H54 (cell line): ENCODE data around the gene ACTR3.

Experiments
- DNase-seq: peaks from one replicate; pipeline ENCODE4 v3.0.0; 2011; ENCODE audit warnings: low spot score, mixed read lengths; ENCODE audit not compliant: insufficient read length
- FAIRE-seq: peaks from 3 replicates; lab custom pipeline; 2011; peaks lifted over from hg19 to GRCh38; lab: Jason Lieb, UNC
- POLR2A ChIP-seq: IDR thresholded peaks from 2 replicates; pipeline ENCODE4 v1.6.1; 2011; ENCODE audit warnings: low read depth, mild to moderate bottlenecking, low read length

Gene ACTR3

DNA sequence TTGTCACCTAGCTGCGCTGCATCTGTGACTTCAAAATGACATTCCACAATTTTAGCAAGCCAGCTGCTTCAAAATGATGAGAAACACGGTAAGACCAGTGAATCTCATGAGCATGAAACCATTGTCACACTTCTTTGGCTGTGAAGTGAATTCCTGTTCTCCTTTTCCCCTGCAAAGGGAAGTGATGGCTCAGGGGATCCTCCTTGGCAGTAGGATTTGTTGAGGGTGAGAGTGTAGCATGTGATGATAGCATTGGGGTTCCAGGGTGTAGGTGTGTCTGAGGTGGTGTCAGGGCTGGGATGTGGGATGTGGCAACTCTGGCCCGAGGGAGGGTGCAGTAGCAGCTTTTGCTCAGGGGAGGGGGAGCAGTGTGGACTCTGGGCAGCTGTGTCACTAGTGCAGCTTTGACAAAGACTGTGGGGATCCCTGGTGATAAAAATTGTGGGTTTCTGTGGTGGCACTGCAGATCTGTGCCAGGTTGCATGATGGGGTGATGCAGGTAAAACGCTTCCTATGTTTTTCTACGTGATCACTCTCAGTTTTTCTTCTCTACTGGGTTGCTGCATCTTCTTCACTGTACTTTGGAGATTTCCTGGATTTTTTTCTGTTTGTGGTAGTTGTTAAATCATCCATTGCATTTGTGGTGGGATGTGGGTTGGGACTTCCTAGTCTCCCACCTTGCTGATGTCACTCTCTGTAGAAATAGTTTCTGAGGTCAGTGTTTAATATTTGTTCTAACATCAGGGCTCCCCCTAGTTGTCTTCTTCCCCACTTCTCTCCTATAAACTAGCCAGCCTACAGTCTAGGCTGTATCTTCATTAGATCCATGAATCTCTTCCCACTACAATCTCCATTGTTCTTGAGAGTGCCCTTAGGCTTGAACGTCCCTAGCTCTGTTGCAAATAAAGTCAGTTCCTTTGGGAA, 107.0 kb downstream of the ACTR3 start:
- DNase-seq (no peak), FAIRE-seq (no peak)
- TF ChIP-seq POLR2A = no peak

- no peak for TF ChIP-seq POLR2A
- no peak for FAIRE-seq
- DNase-seq = no peak
Measured at GRCh38 chr2:114001152-114001551, 111.3 kb downstream of the ACTR3 start.

GRCh38 chr2:114001937-114002336, 112.0 kb downstream of the ACTR3 start:
- FAIRE-seq (no peak), DNase-seq (no peak)
- no peak for TF ChIP-seq POLR2A

DNA sequence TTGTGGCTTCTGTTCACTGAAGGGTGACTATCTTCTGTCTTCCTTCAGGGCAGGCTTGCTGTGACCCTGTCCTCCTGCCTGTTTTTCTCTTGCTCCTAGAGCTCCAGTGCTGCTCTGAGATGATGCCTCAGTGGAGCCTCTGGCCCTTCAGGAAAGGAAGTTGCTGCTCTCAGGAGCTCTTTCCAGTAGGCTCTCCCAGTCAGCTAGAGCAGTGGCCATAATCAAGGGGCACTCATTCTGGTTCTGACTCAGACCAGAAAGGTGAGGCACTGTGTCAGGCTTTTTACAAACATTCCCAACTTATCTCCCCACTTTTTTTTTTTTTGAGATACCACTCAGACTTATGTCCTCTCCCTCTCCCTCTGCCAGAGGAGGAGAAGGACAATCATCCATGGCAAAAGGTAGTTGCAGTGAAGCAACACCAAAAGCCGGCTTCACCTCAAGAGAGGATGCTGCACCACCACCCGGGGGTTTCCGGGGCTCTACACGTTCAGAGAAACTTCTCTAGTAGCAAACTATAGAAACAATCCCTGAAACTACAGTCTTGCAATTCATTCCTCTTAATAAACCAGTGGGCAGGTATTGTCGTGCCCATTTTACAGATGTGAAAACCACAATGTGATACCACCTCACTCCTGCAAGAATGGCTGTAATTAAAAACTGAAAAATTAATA, 115.4 kb downstream of the ACTR3 start:
- FAIRE-seq (no peak), DNase-seq (no peak)
- no peak for TF ChIP-seq POLR2A

DNA sequence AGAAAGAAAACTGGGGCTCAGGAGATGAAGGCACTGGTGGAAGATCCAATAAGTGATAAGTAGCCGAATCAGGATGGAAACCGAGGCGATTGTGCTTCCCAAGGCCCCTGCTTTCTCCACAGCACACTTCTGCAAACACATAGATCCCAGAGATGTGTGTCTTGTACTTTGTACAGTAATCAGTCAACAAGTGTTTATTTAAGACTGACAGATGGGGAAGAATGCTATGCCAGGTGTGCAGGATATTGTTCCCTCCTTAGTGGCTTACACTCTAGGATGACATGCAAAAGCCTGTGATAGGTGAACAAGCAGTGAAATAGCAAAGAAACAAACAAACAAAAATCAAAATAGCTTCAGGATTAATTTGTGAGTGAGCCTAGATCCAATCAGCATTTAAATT, 116.6 kb downstream of the ACTR3 start:
- FAIRE-seq (no peak), DNase-seq (no peak)
- no peak for TF ChIP-seq POLR2A

GRCh38 chr2:114007436-114007835, 117.5 kb downstream of the ACTR3 start:
- no peak for TF ChIP-seq POLR2A
- no peak for FAIRE-seq
- no peak for DNase-seq

- FAIRE-seq (no peak), DNase-seq (no peak)
- TF ChIP-seq POLR2A = no peak
Measured at GRCh38 chr2:114008720-114009119, 118.8 kb downstream of the ACTR3 start.

DNA sequence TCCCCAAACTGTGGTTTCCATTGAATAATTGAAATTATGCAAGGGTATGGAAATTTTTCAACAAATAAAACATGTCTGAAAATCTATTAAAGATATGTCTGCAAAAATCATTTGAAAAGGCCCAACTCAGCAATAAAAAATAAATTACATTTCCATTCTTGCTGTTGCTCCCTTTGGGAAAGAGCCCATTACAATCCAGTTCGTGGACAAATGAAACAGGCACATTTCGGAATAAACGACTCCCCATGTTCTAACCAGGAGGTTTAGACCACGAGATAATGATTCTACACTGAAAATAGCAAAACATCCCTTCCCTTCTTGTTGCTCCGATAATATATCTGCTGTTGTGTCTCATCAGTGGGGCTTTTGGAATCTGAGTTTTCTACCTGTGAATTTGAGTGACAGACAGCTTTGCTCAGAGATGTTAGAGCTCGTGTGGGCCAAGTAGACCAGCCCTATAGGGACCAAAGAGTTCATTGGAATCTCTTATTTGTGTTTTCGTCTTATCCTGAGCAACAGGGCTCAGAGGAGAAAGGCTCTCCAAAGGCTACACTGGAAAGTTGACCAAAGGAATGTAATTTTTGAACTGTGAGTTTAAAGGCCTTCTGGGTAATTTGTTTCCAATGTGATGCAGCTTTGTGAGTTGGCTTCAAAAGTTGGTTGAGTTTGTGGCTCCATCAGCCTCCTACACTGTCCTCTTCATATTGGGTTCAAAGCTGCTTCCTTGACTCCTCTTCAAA, 119.5 kb downstream of the ACTR3 start:
- no peak for TF ChIP-seq POLR2A
- DNase-seq (no peak), FAIRE-seq (no peak)

DNA sequence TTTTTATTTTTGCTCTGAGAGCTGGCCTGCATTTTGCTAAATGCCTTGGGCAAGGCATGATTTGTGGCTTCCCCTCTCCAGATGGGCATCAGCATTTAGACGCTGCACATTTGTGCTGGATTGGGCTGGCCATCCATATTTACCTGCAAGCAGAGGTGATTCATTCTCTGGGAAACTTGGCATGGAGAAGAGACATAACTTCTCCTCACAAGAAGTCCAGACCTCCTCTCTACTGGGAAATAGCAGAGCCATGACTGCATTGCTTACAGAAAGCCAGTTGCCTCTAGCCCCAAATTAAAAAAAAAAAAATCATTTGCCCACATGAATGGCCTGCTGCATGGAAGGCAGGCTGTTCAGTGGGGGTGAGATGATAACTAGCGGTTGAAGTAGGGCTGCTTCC, 120.1 kb downstream of the ACTR3 start:
- no peak for TF ChIP-seq POLR2A
- FAIRE-seq (no peak), DNase-seq (no peak)

- no peak for FAIRE-seq
- no peak for TF ChIP-seq POLR2A
- DNase-seq = no peak
Measured at GRCh38 chr2:114011713-114012112, 121.8 kb downstream of the ACTR3 start.
